GM12874 (cell line): ENCODE data around the gene PNKP.

Experiments used
- TF ChIP-seq, protein P1 (sequence below): IDR thresholded peaks from 2 replicates; pipeline ENCODE4 v1.5.1; 2011; ENCODE audit warnings: low read depth, mild to moderate bottlenecking, control low read depth, low read length, moderate library complexity; ENCODE audit not compliant: insufficient read depth

PNKP gene

GRCh38 chr19:49843265-49843664 lies 24.1 kb downstream of the PNKP start:
- TF ChIP-seq, protein P1, sequence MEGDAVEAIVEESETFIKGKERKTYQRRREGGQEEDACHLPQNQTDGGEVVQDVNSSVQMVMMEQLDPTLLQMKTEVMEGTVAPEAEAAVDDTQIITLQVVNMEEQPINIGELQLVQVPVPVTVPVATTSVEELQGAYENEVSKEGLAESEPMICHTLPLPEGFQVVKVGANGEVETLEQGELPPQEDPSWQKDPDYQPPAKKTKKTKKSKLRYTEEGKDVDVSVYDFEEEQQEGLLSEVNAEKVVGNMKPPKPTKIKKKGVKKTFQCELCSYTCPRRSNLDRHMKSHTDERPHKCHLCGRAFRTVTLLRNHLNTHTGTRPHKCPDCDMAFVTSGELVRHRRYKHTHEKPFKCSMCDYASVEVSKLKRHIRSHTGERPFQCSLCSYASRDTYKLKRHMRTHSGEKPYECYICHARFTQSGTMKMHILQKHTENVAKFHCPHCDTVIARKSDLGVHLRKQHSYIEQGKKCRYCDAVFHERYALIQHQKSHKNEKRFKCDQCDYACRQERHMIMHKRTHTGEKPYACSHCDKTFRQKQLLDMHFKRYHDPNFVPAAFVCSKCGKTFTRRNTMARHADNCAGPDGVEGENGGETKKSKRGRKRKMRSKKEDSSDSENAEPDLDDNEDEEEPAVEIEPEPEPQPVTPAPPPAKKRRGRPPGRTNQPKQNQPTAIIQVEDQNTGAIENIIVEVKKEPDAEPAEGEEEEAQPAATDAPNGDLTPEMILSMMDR = no peak

DNA sequence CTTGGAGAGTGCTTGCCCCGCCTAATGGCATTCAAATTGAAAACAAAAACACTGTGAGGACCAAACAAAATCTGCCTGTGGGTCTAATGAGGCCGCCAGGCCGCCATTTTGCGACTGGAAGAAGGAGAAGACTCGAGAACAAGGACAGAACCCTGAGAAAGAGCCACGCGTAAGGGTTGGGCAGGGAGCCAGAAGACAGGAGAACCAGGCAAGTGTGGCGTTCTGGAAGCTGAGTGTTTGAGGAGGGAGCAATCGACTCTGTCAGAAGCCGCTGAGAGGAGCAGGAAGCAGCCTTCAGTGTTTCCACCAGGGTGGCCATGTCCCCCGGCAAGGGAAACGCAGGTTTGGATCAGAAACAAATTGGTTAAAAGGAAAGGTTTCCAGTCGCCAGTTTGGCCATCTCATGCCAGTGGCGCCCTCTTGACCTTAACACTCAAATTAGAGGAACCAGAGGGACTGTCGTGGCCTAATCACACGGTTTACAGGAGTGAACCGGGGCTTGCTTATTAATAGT lies 26.6 kb downstream of the PNKP start:
- TF ChIP-seq, protein P1 = no peak

DNA sequence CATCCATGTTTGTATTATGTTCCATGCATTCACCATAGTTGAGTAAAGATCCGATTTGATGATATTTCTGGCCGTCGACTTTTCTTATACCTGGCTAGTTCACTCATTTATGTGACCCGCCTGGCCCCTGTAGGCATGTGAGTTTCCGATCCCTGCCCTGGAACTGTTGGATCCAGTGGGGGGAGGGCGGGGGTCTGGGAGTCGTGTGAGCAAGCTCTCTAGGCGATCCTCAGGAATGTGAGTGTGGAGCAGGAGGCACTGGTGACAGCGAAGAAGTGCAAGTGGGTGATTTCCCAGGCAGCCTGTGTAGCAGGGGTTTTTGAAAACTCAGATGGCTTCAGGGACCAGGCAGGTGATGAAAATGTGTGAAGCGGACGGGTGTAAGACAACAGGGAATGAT lies 27.1 kb downstream of the PNKP start:
- TF ChIP-seq, protein P1 = no peak

DNA sequence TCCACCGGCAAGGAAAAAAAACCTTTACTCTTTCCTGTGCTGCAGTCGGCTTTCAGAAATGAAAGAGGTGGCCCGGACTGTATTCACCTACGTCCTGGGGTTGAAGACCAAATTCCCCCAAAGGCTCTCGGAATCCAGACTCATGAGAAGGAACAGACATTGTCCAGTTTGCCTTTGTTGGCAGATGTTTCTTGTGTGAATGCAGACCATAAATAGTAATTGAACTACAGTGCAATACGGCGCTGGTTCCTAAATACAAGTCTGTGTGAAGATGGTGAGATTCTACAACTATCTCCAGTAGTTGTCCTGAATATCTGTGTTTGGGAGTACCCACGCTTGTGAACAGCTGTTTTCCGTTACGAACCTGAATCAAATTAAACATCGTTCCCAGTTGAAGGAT lies 27.7 kb downstream of the PNKP start:
- TF ChIP-seq, protein P1 = no peak

DNA sequence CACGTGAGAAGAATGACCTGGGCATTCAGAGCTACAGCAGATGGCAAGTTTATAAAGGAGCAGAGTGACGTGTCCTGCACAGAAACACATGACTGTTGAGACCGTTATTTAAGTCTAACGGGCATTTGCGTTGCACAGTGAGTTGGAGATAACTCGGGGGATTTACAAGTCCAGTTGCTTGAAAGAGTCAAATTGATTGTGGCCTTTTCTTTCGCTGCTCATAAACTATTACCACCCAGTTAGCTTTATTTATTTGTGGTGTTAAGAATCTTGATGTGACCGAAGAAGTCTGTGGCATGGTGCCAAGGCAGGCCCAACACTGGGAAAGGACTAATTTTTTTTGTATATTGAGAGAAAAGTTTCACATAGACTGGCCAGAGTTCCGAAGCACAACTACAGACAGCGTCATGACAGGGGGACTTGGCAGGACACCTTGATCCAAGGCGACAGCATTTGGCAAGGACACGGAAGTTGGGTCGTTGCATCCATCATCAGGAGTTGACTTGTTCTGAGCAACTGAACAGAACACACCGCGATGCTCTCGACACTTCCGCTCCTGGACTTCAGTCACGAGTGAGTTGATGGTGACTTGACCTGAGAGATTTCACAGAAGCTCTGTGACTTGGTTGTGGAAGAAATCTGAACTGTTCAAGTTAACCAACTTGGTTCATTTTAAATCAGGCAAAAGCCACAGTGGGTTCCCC lies 28.3 kb downstream of the PNKP start:
- TF ChIP-seq, protein P1 = no peak

DNA sequence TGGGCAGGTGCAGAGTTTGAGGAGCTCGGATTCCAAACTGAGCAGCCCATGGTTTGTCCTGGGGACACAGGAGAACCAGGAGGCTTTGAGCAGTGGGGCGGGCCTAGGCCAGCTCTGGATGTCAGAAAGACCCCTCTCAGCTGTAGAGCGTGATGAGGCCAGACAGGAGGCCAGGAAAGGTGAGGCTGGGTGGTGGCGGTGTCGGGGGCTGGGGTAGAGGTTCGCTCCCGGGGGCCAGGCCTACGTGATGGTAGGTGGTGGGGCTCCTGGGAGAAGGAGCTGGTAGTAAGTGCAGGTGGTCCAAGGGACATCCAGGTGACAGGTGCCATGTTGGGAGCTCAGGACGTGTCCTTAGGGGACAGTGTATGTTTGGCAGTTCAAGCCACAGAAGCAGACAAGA lies 30.0 kb downstream of the PNKP start:
- TF ChIP-seq, protein P1 = no peak

- TF ChIP-seq, protein P1 = no peak
Observed at GRCh38 chr19:49837009-49837310, 30.4 kb downstream of the PNKP start.
